Fibroblast of mammary gland (primary cell): ENCODE results near the gene SLC38A8.

Experiments
- DNase-seq: peaks from one replicate; pipeline ENCODE4 v3.0.0-alpha.2; 2010; ENCODE audit warnings: low read depth
- H3K4me3 ChIP-seq: 2 replicates; pipeline ENCODE4 v1.5.1; 2011; ENCODE audit warnings: low read depth, mild to moderate bottlenecking, low read length, moderate library complexity; ENCODE audit not compliant: control insufficient read depth
- CTCF ChIP-seq: conservative IDR thresholded peaks from 2 replicates; pipeline ENCODE4 v1.5.1; 2011; ENCODE audit warnings: low read depth, low read length, inconsistent platforms; ENCODE audit not compliant: control insufficient read depth, insufficient read depth

The SLC38A8 gene

GRCh38 chr16:83971165-83972130, 71.1 kb downstream of the SLC38A8 start:
- no peak overlapping the region for H3K4me3 ChIP-seq
- TF ChIP-seq CTCF = no peak
- no peak for DNase-seq

- no peak overlapping the region for H3K4me3 ChIP-seq
- no peak for DNase-seq
- no peak for TF ChIP-seq CTCF
These were observed 72.2 kb downstream of the SLC38A8 start for GRCh38 chr16:83970430-83970815.

- TF ChIP-seq CTCF = no peak
- no peak for DNase-seq
- H3K4me3 ChIP-seq = no peak overlapping the region
These were observed 72.7 kb downstream of the SLC38A8 start for GRCh38 chr16:83969771-83970429.

- no peak overlapping the region for H3K4me3 ChIP-seq
- no peak for TF ChIP-seq CTCF
- no peak for DNase-seq
These were observed 73.5 kb downstream of the SLC38A8 start for GRCh38 chr16:83968891-83969649.

GRCh38 chr16:83968306-83968851, 74.2 kb downstream of the SLC38A8 start:
- peak overlapping the region; percentile 17 for H3K4me3 ChIP-seq
- TF ChIP-seq CTCF = no peak
- DNase-seq = no peak

- H3K4me3 ChIP-seq = peak within 1 kb of the TSS; percentile 17
- DNase-seq = peak; percentile 12
- no peak for TF ChIP-seq CTCF
These were observed 74.7 kb downstream of the SLC38A8 start, which contains the start of gene NECAB2 for GRCh38 chr16:83967838-83968305. TSS of gene NECAB2 (plus strand) at chr16:83968244. CDS start at chr16:83968649, 405 bp downstream.
